Astrocyte of the cerebellum (primary cell): ENCODE results near the gene PPCS.

ENCODE experiments used
- DNase-seq: peaks from one replicate; pipeline ENCODE4 v3.0.0-alpha.2; 2011; ENCODE audit warnings: low read depth
- H3K4me3 ChIP-seq: 2 replicates; pipeline ENCODE4 v1.5.1; 2011; ENCODE audit warnings: mild to moderate bottlenecking, low read depth, low read length, moderate library complexity
- CTCF ChIP-seq: IDR thresholded peaks from 2 replicates; pipeline ENCODE4 v1.5.1; 2012; ENCODE audit warnings: low read length, low read depth, moderate library complexity, mild to moderate bottlenecking; ENCODE audit errors: missing control alignments
- in situ Hi-C: cut with HindIII; loops from 2 replicates; pipeline ENCODE4 v1.10.0; 2017; ENCODE audit warnings: low sequenced_read_pairs

The PPCS gene

GRCh38 chr1:42442662-42443061 is 13.7 kb upstream of the PPCS start:
- no peak for DNase-seq
- no peak for TF ChIP-seq CTCF
- H3K4me3 ChIP-seq: no peak overlapping the region
- in situ Hi-C loops: no loop called here

GRCh38 chr1:42449256-42449655 is 7.1 kb upstream of the PPCS start:
- no peak for TF ChIP-seq CTCF
- in situ Hi-C loops: no loop called here
- H3K4me3 ChIP-seq: no peak overlapping the region
- DNase-seq: no peak

GRCh38 chr1:42450061-42450460 is 6.3 kb upstream of the PPCS start:
- H3K4me3 ChIP-seq: no peak overlapping the region
- DNase-seq: no peak
- in situ Hi-C loops: no loop called here
- TF ChIP-seq CTCF: no peak

- in situ Hi-C loops: no loop called here
- H3K4me3 ChIP-seq: no peak overlapping the region
- no peak for DNase-seq
- TF ChIP-seq CTCF: no peak
Observed at GRCh38 chr1:42453386-42453785, 3.0 kb upstream of the PPCS start.

GRCh38 chr1:42454403-42454802 is 1.9 kb upstream of the PPCS start:
- no peak overlapping the region for H3K4me3 ChIP-seq
- TF ChIP-seq CTCF: no peak
- no peak for DNase-seq
- in situ Hi-C loops: no loop called here

- in situ Hi-C loops: no loop called here
- no peak for TF ChIP-seq CTCF
- DNase-seq: no peak
- H3K4me3 ChIP-seq: peak overlapping the region; percentile 66
Observed at GRCh38 chr1:42456754-42457089, 379 bp downstream of the PPCS start.

- TF ChIP-seq CTCF: no peak
- in situ Hi-C loops: no loop called here
- no peak for DNase-seq
- H3K4me3 ChIP-seq: no peak overlapping the region
Observed at GRCh38 chr1:42461196-42461595, 4.9 kb downstream of the PPCS start.
